Right cardiac atrium (tissue), 5 donors: ENCODE data around the gene MAD1L1. TPM values are rescaled to one million over a fixed set of nuclear protein-coding genes. Genes with fewer than 3 reads are reported as not detected.
A peak's percentile ranks its signal among the peaks of the same experiment; 100 is the strongest.

Experiments
- ATAC-seq, 2 donors: fragments of 200-7000 bp; cut with Tn5 transposase; one replicate each; pipeline versions ENCODE4 v1.8.0 to v1.9.1; 2020; ENCODE audit warnings: moderate library complexity in 2 of 2, mild to moderate bottlenecking in 1 of 2
- DNase-seq, 3 donors: peaks; one replicate each; pipeline ENCODE4 v3.0.0-alpha.2; 2020
- H3K27ac ChIP-seq: one replicate; pipeline ENCODE4 v1.5.1; 2013; ENCODE audit warnings: mild to moderate bottlenecking, low read length, control low read depth, moderate library complexity
- H3K27me3 ChIP-seq: one replicate; pipeline ENCODE4 v1.6.1; 2013; ENCODE audit not compliant: control insufficient read depth, insufficient read depth
- H3K4me1 ChIP-seq: one replicate; pipeline ENCODE4 v1.6.1; 2013; ENCODE audit warnings: low read length; ENCODE audit not compliant: control insufficient read depth, insufficient read depth
- H3K4me3 ChIP-seq: one replicate; pipeline ENCODE4 v1.5.1; 2013; ENCODE audit warnings: low read length, control low read depth
- H3K9me3 ChIP-seq: one replicate; pipeline ENCODE4 v1.6.1; 2013; ENCODE audit warnings: low read length; ENCODE audit not compliant: control insufficient read depth
- WGBS: extraction: QIAGEN DNeasy Blood & Tissue Kit; methylation state at CpG from one replicate; pipeline ENCODE4 v1.1.7; 2013; 5-methylcytosine and 5-hydroxymethylcytosine counted together
- intact Hi-C, 4 donors: fragments of 100-400 bp; cut with DNase I; formaldehyde crosslinking; loops; one replicate each; pipeline versions ENCODE4 v1.11.0 to v1.14.0; 2022 to 2023
- polyA plus RNA-seq: library from polyadenylated mRNA; stranded (reverse); fragments of 200-250 nt; gene quantifications from one replicate; pipeline ENCODE4 v1.2.3, GENCODE V29; 2013
- total RNA-seq, 4 donors: library from RNA; stranded (reverse); fragmentation: NEBNext Ultra II Directional; extraction: Animal tissue kit (Norgen Biotek cat#: 25700); gene quantifications; one replicate each; pipeline ENCODE4 v1.2.1, GENCODE V29; 2021
- donor health status: healthy with polysubstance abuse.
- donor health status: DM: no; HTN: yes; CAD: no.
- donor health status: DM: no; HTN: no; CAD: no.
- donor health status: DM: no; HTN: yes; CAD: no; lungs with severe emphysema.
- donor health status: DM: yes; HTN: yes; CAD: no.

The MAD1L1 gene
- total and polyA plus RNA-seq, 5 donors: 15.3 to 41.0 (median 33.7) TPM

DNA sequence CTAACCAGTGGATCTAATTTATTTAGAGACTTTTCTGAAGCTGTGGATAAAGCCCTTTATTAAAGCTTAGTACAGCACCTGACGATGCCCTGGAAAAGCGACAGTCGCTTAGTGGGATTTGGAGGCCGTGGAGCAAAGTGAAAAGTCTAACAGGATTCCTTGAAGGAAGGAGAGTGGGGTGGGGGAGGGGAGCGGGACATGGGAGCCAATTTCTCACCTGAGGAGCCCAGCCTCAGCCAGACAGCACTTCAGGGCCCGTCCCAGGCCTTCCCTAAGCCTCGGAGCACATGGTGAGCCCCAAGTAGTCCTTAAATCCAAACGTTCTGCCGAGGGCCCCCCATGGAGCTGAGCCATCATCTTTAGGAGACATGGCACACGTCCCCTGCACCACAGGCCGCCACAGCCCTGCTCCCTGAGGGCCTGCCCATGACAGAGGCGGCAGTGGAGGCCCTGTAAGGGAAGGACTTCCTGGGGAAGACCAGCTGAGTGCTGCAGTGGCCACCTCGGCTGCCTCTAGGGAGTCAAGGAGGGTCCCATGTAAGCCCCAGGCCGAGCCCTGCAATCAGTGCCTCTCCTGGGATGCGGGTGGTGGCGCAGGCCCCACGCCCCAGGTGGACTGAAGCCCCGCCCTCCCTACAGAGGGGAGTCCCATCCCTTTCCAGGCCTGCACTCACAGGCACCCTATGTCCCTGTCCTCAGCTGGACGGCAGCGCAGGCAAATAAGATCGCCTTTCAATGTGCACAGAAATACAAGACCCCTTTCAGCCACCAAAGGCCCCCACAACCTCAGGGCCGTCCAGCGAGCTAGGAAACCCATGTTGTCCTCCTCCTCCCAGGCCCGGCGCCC lies 187.0 kb downstream of the MAD1L1 start:
- H3K4me1 ChIP-seq: no peaks in the 10 kb centered on the region
- no peak overlapping the region for H3K27ac ChIP-seq
- no peak for ATAC-seq
- no peaks in the 10 kb centered on the region for H3K27me3 ChIP-seq
- H3K9me3 ChIP-seq: no peaks in the 10 kb centered on the region
- no peak overlapping the region for H3K4me3 ChIP-seq
- peak in 2 of 3 donors; percentile 33 to 61 for DNase-seq
- intact Hi-C loops: no loop called here
- WGBS: 93% methylated on average over 25 of the region's 25 CpGs

DNA sequence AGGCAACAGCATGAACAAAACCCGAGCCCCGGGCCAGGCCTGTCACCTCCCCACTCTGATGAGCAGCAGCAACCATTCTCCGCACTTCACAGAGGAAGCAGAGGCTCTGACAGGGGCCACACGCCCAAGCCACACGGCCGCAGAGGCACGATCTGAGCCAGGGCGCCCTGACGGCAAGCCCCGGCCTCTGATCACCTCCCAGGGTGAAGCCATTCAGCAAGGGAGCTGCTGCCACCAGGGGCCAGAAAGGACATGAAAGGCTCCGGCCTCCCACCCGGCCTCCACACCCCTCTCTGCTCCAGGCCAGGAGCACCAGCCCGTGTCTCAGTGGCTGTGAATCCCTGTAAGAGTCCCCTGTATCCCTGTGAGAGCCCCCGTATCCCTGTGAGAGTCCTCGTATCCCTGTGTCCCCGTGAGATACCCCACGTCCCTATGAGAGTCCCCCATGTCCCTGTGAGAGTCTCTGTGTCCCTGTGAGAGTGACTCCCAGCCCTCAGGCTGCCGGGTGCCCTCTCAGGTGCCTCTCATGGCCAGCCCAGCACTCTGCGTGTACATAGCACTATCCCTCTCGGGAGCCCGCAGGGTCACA lies 187.8 kb downstream of the MAD1L1 start:
- Histone ChIP-seq H3K27ac (no peak overlapping the region), H3K9me3 (no peaks in the 10 kb centered on the region), H3K4me1 (no peaks in the 10 kb centered on the region), H3K4me3 (no peak overlapping the region), H3K27me3 (no peaks in the 10 kb centered on the region)
- DNase-seq (peak in 2 of 3 donors; percentile 21 to 43), ATAC-seq (no peak)
- intact Hi-C loops: no loop called here
- WGBS: 97% methylated on average over 21 of the region's 21 CpGs

DNA sequence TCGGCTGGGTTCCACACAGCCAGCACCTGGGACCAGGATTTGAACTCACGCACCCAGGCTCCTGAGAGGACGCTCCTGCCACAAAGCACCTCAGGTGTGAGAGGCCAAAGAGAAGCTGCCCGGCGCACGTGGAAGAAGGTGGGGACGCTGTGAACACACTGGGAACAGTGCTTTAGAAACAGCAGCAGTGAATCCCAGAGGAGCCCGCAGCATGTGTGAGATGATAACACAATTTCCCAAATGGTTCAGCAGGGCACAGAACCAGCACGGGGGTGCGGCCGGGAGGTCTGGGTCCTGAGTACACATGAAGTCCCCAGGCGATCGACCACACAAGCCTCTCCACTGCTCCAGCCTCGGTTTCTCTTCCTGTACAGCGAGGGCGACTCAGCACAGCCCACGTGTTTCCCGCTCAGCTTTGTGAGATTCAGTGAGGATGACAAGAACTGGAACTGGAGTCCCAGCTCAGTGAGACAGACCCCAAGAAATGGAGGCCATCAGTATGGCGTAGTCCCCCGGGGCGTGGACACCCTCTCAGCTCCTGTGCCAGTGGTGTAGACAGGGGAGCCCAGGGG lies 188.3 kb downstream of the MAD1L1 start:
- DNase-seq (peak in 2 of 3 donors; percentile 35 to 54), ATAC-seq (no peak)
- Histone ChIP-seq H3K27ac (no peak overlapping the region), H3K27me3 (no peaks in the 10 kb centered on the region), H3K9me3 (no peaks in the 10 kb centered on the region), H3K4me1 (no peaks in the 10 kb centered on the region), H3K4me3 (no peak overlapping the region)
- intact Hi-C loops: no loop called here
- WGBS: 97% methylated on average over 21 of the region's 21 CpGs

DNA sequence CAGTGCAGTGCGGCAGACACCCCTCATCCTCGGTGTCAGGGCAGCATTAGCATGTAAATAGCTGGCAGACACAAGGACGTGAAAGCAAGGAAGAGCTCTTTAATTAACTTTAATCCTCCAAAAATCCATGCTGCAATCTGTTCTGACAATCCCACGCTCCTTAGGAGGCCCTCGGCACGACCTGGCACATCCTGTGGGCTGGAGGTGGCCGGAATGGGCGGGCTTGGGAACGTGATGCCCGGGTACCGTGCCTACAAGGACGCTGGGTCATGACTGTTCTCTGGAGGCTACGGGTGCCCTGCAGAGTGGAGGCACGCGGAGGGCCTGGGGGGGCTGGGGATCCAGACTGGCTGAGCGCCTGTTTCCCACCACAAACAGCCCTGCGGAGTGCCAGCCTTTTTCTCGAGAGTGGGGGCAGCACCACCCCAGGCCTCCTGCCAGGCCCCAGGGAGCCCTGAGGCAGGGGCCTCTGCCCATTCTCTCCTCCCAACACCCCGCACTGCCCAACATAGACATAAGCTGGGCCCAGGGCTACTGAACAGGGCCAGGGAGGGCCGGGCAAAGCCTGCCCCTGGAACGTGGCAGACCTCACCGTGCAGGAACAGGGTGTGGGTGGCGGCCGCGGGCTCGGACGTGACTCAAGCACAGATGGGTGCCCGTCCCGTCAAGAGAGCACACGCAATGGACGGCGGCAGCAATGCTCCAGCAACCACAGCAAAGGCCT lies 189.3 kb downstream of the MAD1L1 start:
- H3K4me3 ChIP-seq: no peak overlapping the region
- H3K9me3 ChIP-seq: no peaks in the 10 kb centered on the region
- no peaks in the 10 kb centered on the region for H3K27me3 ChIP-seq
- DNase-seq: peak in 2 of 3 donors; percentile 26 to 44
- no peaks in the 10 kb centered on the region for H3K4me1 ChIP-seq
- WGBS: 97% methylated on average over 32 of the region's 32 CpGs
- ATAC-seq: no peak
- intact Hi-C loops: no loop called here
- H3K27ac ChIP-seq: no peak overlapping the region

DNA sequence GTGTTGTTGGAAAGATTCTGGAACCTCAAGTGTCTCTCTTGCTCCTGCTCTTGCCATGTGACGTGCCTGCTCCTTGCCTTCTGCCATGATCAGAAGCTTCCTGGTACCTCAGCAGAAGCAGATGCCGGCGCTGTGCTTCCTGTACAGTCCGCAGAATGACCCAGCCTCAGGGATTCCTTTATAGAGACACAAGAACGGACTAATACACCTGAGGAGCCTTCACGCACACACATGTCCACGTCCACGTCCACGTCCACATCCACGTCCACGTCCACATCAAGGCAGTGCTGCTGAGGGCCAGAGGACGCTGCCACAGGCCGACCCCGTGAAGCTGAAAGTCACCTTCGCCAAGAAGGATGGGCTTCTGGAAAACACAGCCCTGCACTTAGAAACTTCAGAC lies 190.1 kb downstream of the MAD1L1 start:
- no peak overlapping the region for H3K4me3 ChIP-seq
- no peaks in the 10 kb centered on the region for H3K9me3 ChIP-seq
- no peaks in the 10 kb centered on the region for H3K27me3 ChIP-seq
- no peaks in the 10 kb centered on the region for H3K4me1 ChIP-seq
- intact Hi-C loops: no loop called here
- ATAC-seq (no peak), DNase-seq (peak in 2 of 3 donors; percentile 4 to 30)
- WGBS: 91% methylated on average over 15 of the region's 15 CpGs
- no peak overlapping the region for H3K27ac ChIP-seq

DNA sequence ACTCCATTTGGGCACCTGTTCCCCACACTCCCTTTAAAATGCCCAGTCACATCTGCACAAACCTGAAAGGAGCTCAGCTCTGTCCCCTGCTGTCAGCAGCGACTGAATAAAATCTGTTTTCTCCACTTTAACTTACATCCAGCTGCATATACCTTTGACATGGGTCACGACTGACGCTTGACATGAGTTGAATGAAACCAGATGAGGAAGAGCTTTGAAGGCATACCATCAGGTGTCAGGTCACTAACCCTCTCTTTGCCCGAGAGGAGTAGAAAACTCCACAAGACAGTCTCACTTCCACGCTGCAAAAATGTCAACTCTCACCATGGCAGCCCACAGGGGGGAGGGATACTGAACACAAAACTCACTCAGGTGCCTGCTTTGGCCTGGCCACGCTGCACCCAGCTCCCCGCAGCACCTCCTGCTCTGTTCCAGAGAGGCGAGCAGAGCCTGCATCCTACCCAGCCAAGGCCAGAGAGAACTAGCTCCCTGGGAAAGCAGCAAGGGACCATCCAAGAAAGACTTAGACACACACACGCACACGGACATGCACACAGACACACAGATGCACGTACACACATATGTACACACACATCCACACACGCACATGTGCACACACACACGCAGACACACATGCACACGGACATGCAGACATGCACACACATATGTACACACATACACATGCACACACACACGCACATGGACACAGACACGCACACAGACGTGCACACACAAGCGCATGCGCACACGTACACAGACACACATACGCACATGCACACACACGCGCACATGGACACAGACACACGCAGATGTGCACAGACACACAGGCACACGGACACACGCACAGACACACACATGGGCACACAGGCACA lies 191.0 kb downstream of the MAD1L1 start:
- H3K4me1 ChIP-seq: peaks cover 5% of the 10 kb centered on the region
- ATAC-seq (no peak), DNase-seq (peak in 2 of 3 donors; percentile 10 to 13)
- no peak overlapping the region for H3K4me3 ChIP-seq
- H3K9me3 ChIP-seq: no peaks in the 10 kb centered on the region
- WGBS: 96% methylated on average over 26 of the region's 26 CpGs
- H3K27ac ChIP-seq: no peak overlapping the region
- no peaks in the 10 kb centered on the region for H3K27me3 ChIP-seq
- intact Hi-C loops: no loop called here

DNA sequence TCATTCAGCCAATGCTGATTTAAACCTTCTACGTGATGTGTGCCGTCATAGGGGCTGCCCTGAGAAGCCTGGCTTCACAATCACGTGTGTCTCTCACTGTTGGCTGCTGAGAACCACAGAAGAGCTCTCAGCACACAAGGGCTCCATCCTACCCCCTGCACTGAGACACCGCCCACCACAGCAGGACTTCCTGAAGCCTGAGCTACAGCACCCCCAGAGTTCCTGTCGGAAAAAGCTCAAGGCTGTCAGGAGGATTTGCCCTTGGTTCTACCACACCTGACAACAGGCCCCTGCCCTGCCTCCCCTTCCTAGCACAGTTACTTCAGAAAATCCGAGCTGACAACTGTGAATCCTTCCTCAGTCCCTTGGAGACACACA lies 191.9 kb downstream of the MAD1L1 start:
- WGBS: 81% methylated on average over 6 of the region's 6 CpGs
- no peak for ATAC-seq
- H3K4me1 ChIP-seq: peaks cover 5% of the 10 kb centered on the region
- no peaks in the 10 kb centered on the region for H3K9me3 ChIP-seq
- H3K27me3 ChIP-seq: no peaks in the 10 kb centered on the region
- peak in 2 of 3 donors; percentile 10 to 13 for DNase-seq
- intact Hi-C loops: no loop called here
- H3K4me3 ChIP-seq: no peak overlapping the region
- H3K27ac ChIP-seq: no peak overlapping the region

DNA sequence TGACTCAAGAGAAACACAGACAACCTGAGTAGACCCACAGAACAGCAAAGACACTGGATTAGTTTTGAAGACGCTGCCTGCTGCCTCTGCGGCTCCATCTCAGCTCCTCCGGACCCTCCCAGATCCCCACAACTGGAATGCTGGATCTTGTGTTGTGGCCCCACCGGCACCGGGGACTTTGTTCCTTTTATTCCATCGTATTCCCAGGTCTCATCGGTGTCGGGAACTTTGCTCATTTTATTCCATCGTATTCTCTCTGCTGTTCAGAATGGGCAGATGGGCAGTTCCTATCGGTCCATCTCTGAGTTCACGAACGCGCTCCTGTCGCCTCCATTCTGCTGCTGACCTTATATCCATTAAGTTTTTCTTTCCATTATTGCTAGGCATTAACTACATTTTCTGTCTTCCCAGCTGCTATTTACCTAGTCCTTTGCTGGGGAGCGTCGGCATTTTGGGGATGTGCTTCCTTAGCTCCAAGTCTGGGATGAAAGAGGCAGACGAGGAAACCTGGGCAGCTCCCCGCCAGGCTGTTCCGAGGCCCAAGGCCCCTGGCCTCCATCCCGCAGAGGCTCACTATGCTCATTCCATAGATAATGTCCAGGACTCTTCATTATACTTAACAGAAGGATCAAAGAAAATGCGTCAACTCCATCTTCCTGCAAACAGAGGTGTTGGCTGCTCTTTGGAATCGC lies 192.4 kb downstream of the MAD1L1 start:
- peaks cover 5% of the 10 kb centered on the region for H3K4me1 ChIP-seq
- H3K27me3 ChIP-seq: no peaks in the 10 kb centered on the region
- H3K9me3 ChIP-seq: no peaks in the 10 kb centered on the region
- no peak overlapping the region for H3K4me3 ChIP-seq
- WGBS: 97% methylated on average over 22 of the region's 22 CpGs
- DNase-seq: peak in 2 of 3 donors; percentile 18 to 26
- H3K27ac ChIP-seq: no peak overlapping the region
- ATAC-seq: no peak
- intact Hi-C loops: no loop called here

DNA sequence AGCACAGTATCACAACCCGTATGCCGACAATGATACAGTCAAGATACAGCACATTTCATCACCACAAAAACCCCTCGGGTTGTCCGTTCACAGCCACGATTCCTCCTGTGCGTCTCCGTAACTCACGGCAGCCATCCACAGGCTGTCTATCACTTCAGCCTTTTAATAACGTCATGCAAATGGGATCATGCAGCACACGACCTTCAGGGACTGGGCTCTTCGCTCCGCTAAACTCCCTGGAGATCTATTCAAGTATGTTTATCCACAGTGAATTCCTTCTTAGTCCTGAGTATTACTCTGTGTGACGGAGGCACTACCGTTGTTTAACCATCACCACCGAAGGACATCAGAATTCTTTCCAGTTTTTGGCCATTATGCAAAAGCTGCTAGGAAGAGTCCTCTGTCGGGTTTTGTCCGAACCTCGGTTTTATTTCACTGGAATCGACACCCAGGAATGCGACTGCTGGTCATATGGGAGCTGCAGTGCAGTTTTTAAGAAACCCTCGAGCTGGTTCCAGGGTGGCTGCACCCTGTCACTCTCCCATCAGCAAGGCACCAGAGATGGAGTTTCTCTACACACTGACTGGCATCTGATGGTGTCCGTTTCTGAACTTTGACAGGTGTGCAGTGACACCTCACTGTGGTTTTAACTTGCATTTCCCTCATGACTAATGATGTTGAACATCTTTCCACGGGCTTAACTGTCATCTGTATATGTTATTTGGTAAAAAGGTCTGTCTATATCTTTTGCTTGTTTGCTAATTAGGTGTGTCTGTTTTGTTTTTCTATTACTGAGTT lies 193.6 kb downstream of the MAD1L1 start:
- Histone ChIP-seq H3K4me1 (peaks cover 5% of the 10 kb centered on the region), H3K4me3 (no peak overlapping the region), H3K9me3 (no peaks in the 10 kb centered on the region), H3K27ac (no peak overlapping the region), H3K27me3 (no peaks in the 10 kb centered on the region)
- peak in 2 of 3 donors; percentile 17 to 47 for DNase-seq
- intact Hi-C loops: no loop called here
- peak in 1 of 2 donors; percentile 28 for ATAC-seq
- 62% methylated on average over 23 of the region's 23 CpGs for WGBS
